ENCODE measurements around the gene NUP160. TPM values are rescaled to one million over a fixed set of nuclear protein-coding genes. Genes with fewer than 3 reads are reported as not detected.
"Not testable (repeated sequence)": the region's sequence is repeated elsewhere in the genome, so short reads cannot be mapped to it uniquely, and the experiment has no call there.

Gene NUP160
- total RNA-seq, 1 experiment from 2014 or later, result 46.3 TPM

DNA sequence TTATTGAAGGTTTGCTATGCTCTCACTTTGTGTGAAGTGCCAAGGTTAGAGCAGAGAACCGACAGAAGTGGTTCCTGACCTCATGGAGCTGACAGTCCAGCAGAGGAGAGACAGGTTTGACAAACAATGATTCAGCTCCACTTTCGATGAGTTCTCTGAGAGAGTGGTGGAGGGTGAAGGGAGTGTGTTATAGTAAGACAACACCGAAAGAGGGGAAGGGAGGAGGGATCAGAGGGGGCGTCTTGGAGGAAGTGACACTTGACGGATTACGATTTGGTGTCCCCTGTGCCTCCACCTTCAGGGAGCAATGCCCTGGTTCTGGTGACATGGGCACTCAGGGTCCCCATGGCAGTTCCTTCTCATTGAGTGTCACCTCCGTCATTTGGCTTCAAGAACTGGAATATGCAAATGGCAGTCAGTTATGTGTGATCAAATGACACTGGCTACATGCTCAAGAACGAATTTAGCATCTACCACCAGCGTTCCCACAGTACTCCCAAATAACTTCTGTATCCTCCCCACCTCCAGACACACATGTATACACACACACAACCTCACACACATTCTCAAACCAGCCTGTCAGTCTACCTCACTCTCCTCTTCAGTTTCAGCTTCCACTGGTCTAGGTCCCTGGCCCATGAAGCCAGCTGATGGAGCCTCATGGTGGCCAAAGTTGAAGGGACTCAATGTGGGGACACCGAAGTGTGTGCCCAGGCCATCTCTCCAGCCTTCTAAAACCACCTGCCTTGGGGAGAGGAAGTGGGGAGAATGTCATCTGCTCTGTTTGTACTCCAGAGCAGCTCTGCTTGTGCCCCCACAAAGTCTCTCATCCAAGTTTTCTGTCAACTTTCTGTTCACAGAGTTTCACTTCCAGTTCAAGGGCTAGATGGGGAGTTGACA lies 31.4 kb upstream of the NUP160 start:
- ATAC-seq (no peak), DNase-seq (ENCODE audit: low read depth, low spot score) (no peak)
- Histone ChIP-seq H3K36me3 (ENCODE audit: control insufficient read depth, insufficient read depth, low read length) (no peaks in the 10 kb centered on the region), H3K4me1 (ENCODE audit: control insufficient read depth, insufficient read depth, low read length) (no peaks in the 10 kb centered on the region), H3K27ac (ENCODE audit: low read length) (peak overlapping the region; percentile 8; the same call in 1 of the 2 replicates), H3K9me3 (ENCODE audit: control insufficient read depth, insufficient read depth, low read depth, low read length) (peaks cover 4% of the 10 kb centered on the region; the same call in 1 of the 2 replicates), H3K4me3 (ENCODE audit: low read depth in 2 of 2, low read length in 2 of 2) (no peak overlapping the region), H3K27me3 (ENCODE audit: control insufficient read depth, insufficient read depth, low read length) (no peaks in the 10 kb centered on the region)
- intact Hi-C loops (cut with micrococcal nuclease; ENCODE audit: unreplicated experiment) (no loop called here), in situ Hi-C loops (cut with HindIII; ENCODE audit: low pct_unique_long_range_greater_than_20kb, low sequenced_read_pairs) (no loop called here)
- ChIA-PET POLR2A (interaction anchor here (0.5 kb wide), 1 partner anchor 14 kb away, joined by 3 read pairs; no protein-coding TSS in a partner anchor), CTCF (no interaction called here)
- TF ChIP-seq, protein P1, sequence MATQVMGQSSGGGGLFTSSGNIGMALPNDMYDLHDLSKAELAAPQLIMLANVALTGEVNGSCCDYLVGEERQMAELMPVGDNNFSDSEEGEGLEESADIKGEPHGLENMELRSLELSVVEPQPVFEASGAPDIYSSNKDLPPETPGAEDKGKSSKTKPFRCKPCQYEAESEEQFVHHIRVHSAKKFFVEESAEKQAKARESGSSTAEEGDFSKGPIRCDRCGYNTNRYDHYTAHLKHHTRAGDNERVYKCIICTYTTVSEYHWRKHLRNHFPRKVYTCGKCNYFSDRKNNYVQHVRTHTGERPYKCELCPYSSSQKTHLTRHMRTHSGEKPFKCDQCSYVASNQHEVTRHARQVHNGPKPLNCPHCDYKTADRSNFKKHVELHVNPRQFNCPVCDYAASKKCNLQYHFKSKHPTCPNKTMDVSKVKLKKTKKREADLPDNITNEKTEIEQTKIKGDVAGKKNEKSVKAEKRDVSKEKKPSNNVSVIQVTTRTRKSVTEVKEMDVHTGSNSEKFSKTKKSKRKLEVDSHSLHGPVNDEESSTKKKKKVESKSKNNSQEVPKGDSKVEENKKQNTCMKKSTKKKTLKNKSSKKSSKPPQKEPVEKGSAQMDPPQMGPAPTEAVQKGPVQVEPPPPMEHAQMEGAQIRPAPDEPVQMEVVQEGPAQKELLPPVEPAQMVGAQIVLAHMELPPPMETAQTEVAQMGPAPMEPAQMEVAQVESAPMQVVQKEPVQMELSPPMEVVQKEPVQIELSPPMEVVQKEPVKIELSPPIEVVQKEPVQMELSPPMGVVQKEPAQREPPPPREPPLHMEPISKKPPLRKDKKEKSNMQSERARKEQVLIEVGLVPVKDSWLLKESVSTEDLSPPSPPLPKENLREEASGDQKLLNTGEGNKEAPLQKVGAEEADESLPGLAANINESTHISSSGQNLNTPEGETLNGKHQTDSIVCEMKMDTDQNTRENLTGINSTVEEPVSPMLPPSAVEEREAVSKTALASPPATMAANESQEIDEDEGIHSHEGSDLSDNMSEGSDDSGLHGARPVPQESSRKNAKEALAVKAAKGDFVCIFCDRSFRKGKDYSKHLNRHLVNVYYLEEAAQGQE (IDR thresholded peaks at IDR 0.05; ENCODE audit: insufficient read depth in 1 of 2, low read depth in 2 of 2, low read length in 1 of 2), result no peak
- TF ChIP-seq TCF7L2 (IDR thresholded peaks at IDR 0.05; ENCODE audit: low read depth, low read length) (no peak), SIN3A (IDR thresholded peaks at IDR 0.05; ENCODE audit: borderline replicate concordance, insufficient read depth, low read depth, low read length) (no peak), POLR2AphosphoS5 (IDR thresholded peaks at IDR 0.05; ENCODE audit: low read depth, low read length) (no peak)
- TF ChIP-seq, protein P2, sequence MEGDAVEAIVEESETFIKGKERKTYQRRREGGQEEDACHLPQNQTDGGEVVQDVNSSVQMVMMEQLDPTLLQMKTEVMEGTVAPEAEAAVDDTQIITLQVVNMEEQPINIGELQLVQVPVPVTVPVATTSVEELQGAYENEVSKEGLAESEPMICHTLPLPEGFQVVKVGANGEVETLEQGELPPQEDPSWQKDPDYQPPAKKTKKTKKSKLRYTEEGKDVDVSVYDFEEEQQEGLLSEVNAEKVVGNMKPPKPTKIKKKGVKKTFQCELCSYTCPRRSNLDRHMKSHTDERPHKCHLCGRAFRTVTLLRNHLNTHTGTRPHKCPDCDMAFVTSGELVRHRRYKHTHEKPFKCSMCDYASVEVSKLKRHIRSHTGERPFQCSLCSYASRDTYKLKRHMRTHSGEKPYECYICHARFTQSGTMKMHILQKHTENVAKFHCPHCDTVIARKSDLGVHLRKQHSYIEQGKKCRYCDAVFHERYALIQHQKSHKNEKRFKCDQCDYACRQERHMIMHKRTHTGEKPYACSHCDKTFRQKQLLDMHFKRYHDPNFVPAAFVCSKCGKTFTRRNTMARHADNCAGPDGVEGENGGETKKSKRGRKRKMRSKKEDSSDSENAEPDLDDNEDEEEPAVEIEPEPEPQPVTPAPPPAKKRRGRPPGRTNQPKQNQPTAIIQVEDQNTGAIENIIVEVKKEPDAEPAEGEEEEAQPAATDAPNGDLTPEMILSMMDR (IDR thresholded peaks at IDR 0.05), result no peak
- BruUV-seq (replicated peaks), result no TSS peak

DNA sequence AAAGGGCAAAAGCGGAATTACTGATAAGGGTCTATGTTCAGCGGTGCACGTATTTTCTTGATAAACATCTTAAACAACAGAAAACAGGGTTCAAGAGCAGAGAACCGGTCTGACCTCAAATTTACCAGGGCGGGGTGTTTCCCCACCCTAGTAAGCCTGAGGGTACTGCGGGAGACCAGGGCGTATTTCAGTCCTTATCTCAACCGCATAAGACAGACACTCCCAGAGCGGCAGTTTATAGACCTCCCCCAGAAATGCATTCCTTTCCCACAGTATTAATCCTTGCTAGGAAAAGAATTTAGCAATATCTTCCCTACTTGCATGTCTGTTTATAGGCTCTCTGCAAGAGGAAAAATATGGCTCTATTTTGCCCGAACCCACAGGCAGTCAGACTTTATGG lies 27.7 kb upstream of the NUP160 start:
- ATAC-seq; H3K27me3 ChIP-seq (ENCODE audit: control insufficient read depth, insufficient read depth, low read length); H3K27ac ChIP-seq (ENCODE audit: low read length); H3K4me3 ChIP-seq (ENCODE audit: low read depth in 2 of 2, low read length in 2 of 2); BruUV-seq (replicated peaks); intact Hi-C loops (cut with micrococcal nuclease; ENCODE audit: unreplicated experiment); H3K4me1 ChIP-seq (ENCODE audit: control insufficient read depth, insufficient read depth, low read length); H3K9me3 ChIP-seq (ENCODE audit: control insufficient read depth, insufficient read depth, low read depth, low read length); H3K36me3 ChIP-seq (ENCODE audit: control insufficient read depth, insufficient read depth, low read length); CTCF ChIA-PET; DNase-seq (ENCODE audit: low read depth, low spot score); POLR2A ChIA-PET; in situ Hi-C loops (cut with HindIII; ENCODE audit: low pct_unique_long_range_greater_than_20kb, low sequenced_read_pairs): not testable (repeated sequence)

DNA sequence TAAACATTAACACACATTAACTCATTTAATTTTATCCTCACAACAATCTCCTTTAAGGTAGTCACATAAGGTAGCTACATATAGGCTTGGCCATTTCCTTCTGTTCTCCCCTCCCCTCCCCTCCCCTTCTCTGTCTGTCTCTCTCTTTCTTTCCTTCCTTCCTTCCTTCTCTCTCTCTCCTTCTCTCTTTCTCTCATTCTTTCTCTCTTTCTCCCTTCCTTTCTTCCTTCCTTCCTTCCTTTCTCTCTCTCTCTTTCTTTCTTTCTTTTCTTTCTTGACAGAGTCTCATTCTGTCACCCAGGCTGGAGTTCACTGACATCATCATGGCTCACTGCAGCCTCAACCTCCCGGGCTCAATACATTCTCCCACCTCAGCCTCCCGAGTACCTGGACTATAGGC lies 22.3 kb upstream of the NUP160 start:
- ChIA-PET CTCF (no interaction called here), POLR2A (no interaction called here)
- in situ Hi-C loops (cut with HindIII; ENCODE audit: low pct_unique_long_range_greater_than_20kb, low sequenced_read_pairs) (no loop called here), intact Hi-C loops (cut with micrococcal nuclease; ENCODE audit: unreplicated experiment) (no loop called here)
- no TSS peak for BruUV-seq (replicated peaks)
- Histone ChIP-seq H3K4me3 (ENCODE audit: low read depth in 2 of 2, low read length in 2 of 2) (no peak overlapping the region), H3K27ac (ENCODE audit: low read length) (peak overlapping the region; percentile 66; the same call in 1 of the 2 replicates), H3K27me3 (ENCODE audit: control insufficient read depth, insufficient read depth, low read length) (no peaks in the 10 kb centered on the region), H3K36me3 (ENCODE audit: control insufficient read depth, insufficient read depth, low read length) (no peaks in the 10 kb centered on the region), H3K9me3 (ENCODE audit: control insufficient read depth, insufficient read depth, low read depth, low read length) (peaks cover 4% of the 10 kb centered on the region; the same call in 1 of the 2 replicates), H3K4me1 (ENCODE audit: control insufficient read depth, insufficient read depth, low read length) (peaks cover 14% of the 10 kb centered on the region)
- TF ChIP-seq, protein P1 (IDR thresholded peaks at IDR 0.05; ENCODE audit: insufficient read depth in 1 of 2, low read depth in 2 of 2, low read length in 1 of 2), result no peak
- TF ChIP-seq TCF7L2 (IDR thresholded peaks at IDR 0.05; ENCODE audit: low read depth, low read length), result no peak
- TF ChIP-seq SIN3A (IDR thresholded peaks at IDR 0.05; ENCODE audit: borderline replicate concordance, insufficient read depth, low read depth, low read length), result no peak
- TF ChIP-seq, protein P2 (IDR thresholded peaks at IDR 0.05), result no peak
- TF ChIP-seq POLR2AphosphoS5 (IDR thresholded peaks at IDR 0.05; ENCODE audit: low read depth, low read length), result no peak
- ATAC-seq (no peak), DNase-seq (ENCODE audit: low read depth, low spot score) (no peak)

Data from Panc1 (cell line).